Gastroesophageal sphincter (tissue), 4 donors: ENCODE data around the gene CHST11. TPM values are rescaled to one million over a fixed set of nuclear protein-coding genes. Genes with fewer than 3 reads are reported as not detected.

Experiments used
- ATAC-seq: fragments of 150-250 bp; one replicate; pipeline ENCODE4 v1.9.1; 2016; ENCODE audit warnings: mild to moderate bottlenecking, moderate library complexity
- H3K27ac ChIP-seq, 4 donors: fragments of 200-600 bp; sonication (generic) in 3 of 4; 1 replicate in 3 of 4; 2 replicates in 1 of 4; pipeline ENCODE4 v1.5.1; 2016 to 2019
- H3K27me3 ChIP-seq: fragments of 200-600 bp; sonication (generic); one replicate; pipeline ENCODE4 v1.5.1; 2019
- H3K36me3 ChIP-seq, 2 donors: fragments of 200-600 bp; sonication (generic); one replicate each; pipeline ENCODE4 v1.5.1; 2019; ENCODE audit warnings: control low read depth in 1 of 2
- H3K4me1 ChIP-seq, 3 donors: fragments of 200-600 bp; sonication (generic); 1 replicate in 2 of 3; 2 replicates in 1 of 3; pipeline ENCODE4 v1.5.1; 2016 to 2019; ENCODE audit warnings: control low read depth in 2 of 3
- H3K4me3 ChIP-seq, 2 donors: fragments of 200-600 bp; sonication (generic); one replicate each; pipeline ENCODE4 v1.5.1; 2019; ENCODE audit warnings: mild to moderate bottlenecking in 1 of 2, moderate library complexity in 1 of 2
- H3K9me3 ChIP-seq, 3 donors: fragments of 200-600 bp; sonication (generic); one replicate each; pipeline ENCODE4 v1.5.1; 2017 to 2019; ENCODE audit warnings: control low read depth in 2 of 3
- CTCF ChIP-seq, 4 experiments: fragments of 200-600 bp in 2 of 4; fragments of 450-650 bp in 2 of 4; sonication (generic) in 1 of 4; IDR thresholded peaks; one replicate each; pipeline ENCODE4 v1.5.1; 2017 to 2019; ENCODE audit warnings: antibody characterized with exemption in 4 of 4, mild to moderate bottlenecking in 2 of 4, moderate library complexity in 2 of 4
- EP300 ChIP-seq: sonication (generic); formaldehyde crosslinking; IDR thresholded peaks from one replicate; pipeline ENCODE4 v1.6.1; 2017; ENCODE audit warnings: antibody characterized with exemption, mild to moderate bottlenecking
- POLR2A ChIP-seq, 2 donors: fragments of 450-650 bp; IDR thresholded peaks; one replicate each; pipeline ENCODE4 v1.6.1; 2017; ENCODE audit warnings: antibody characterized with exemption in 2 of 2, mild to moderate bottlenecking in 2 of 2, moderate library complexity in 1 of 2
- POLR2AphosphoS5 ChIP-seq: sonication (generic); formaldehyde crosslinking; IDR thresholded peaks from one replicate; pipeline ENCODE4 v1.6.1; 2017; ENCODE audit warnings: antibody characterized with exemption
- WGBS, 2 donors: methylation state at CpG; one replicate each; pipeline ENCODE4 v1.1.5; 2018; ENCODE audit warnings: low coverage in 1 of 2; 5-methylcytosine and 5-hydroxymethylcytosine counted together
- total RNA-seq, 4 donors: library from RNA; depleted of rRNA; stranded (reverse); fragments of >200 nt; gene quantifications; one replicate each; pipeline ENCODE4 v1.1.0, GENCODE V29; 2016

The CHST11 gene
- total RNA-seq, 4 donors from 2014 or later, result 4.3 to 15.6 (median 11.0) TPM

- Histone ChIP-seq H3K27me3 (no peaks in the 10 kb centered on the region), H3K27ac (no peak overlapping the region), H3K9me3 (no peaks in the 10 kb centered on the region), H3K4me3 (no peak overlapping the region), H3K36me3 (no peaks in the 10 kb centered on the region), H3K4me1 (peaks cover 0 to 13% (median 0%) of the 10 kb centered on the region in 3 donors)
- no peak for TF ChIP-seq POLR2AphosphoS5
- TF ChIP-seq CTCF (IDR thresholded peaks at IDR 0.05), result no peak
- no peak for TF ChIP-seq POLR2A (IDR thresholded peaks at IDR 0.05)
- TF ChIP-seq EP300, result no peak
- ATAC-seq, result no peak
- WGBS, 2 donors, result 100% methylated on average over 1 of the region's 1 CpG; no CpG with 5 or more reads in 1 of the 2 donors
Measured at GRCh38 chr12:104452087-104452486, 4.7 kb upstream of the CHST11 start.

- Histone ChIP-seq H3K36me3 (no peaks in the 10 kb centered on the region), H3K4me1 (peaks cover 0 to 24% (median 0%) of the 10 kb centered on the region in 3 donors), H3K9me3 (no peaks in the 10 kb centered on the region), H3K27me3 (no peaks in the 10 kb centered on the region), H3K27ac (no peak overlapping the region), H3K4me3 (no peak overlapping the region)
- no peak for TF ChIP-seq EP300
- no peak for TF ChIP-seq POLR2A (IDR thresholded peaks at IDR 0.05)
- no peak for TF ChIP-seq POLR2AphosphoS5
- TF ChIP-seq CTCF (IDR thresholded peaks at IDR 0.05), result no peak
- ATAC-seq, result no peak
- WGBS, 2 donors, result 93 to 100% methylated on average over 2 of the region's 2 CpGs
Measured at GRCh38 chr12:104453133-104453532, 3.6 kb upstream of the CHST11 start.

GRCh38 chr12:104454997-104455396, 1.8 kb upstream of the CHST11 start:
- peaks cover 0 to 42% (median 9%) of the 10 kb centered on the region in 3 donors for H3K4me1 ChIP-seq
- no peak overlapping the region for H3K4me3 ChIP-seq
- no peaks in the 10 kb centered on the region for H3K9me3 ChIP-seq
- H3K36me3 ChIP-seq, result no peaks in the 10 kb centered on the region
- TF ChIP-seq CTCF (IDR thresholded peaks at IDR 0.05) (no peak), EP300 (no peak), POLR2A (IDR thresholded peaks at IDR 0.05) (no peak), POLR2AphosphoS5 (no peak)
- 91 to 100% methylated on average over 1 of the region's 1 CpG for WGBS, 2 donors
- no peak for ATAC-seq
- no peak overlapping the region for H3K27ac ChIP-seq
- H3K27me3 ChIP-seq, result no peaks in the 10 kb centered on the region

GRCh38 chr12:104455578-104456416, 951 bp upstream of the CHST11 start:
- Histone ChIP-seq H3K27ac (peak overlapping the region in 3 of 4 donors; percentile 72 to 87 (median 77)), H3K4me1 (peaks cover 0 to 45% (median 9%) of the 10 kb centered on the region in 3 donors), H3K36me3 (no peaks in the 10 kb centered on the region), H3K4me3 (peak overlapping the region; percentile 62 to 75), H3K27me3 (no peaks in the 10 kb centered on the region), H3K9me3 (no peaks in the 10 kb centered on the region)
- 42 to 62% methylated on average over 5 to 9 of the region's 9 CpGs for WGBS, 2 donors
- TF ChIP-seq POLR2AphosphoS5 (no peak), EP300 (no peak), POLR2A (IDR thresholded peaks at IDR 0.05) (no peak), CTCF (IDR thresholded peaks at IDR 0.05) (no peak)
- no peak for ATAC-seq
